CD14-positive monocyte (primary cell): ENCODE measurements around the gene OR51B2. TPM values are rescaled to one million over a fixed set of nuclear protein-coding genes. Genes with fewer than 3 reads are reported as not detected.

Source experiments
- DNase-seq, 3 donors: peaks; one replicate each; pipeline ENCODE4 v3.0.0-alpha.2; 2011 to 2022
- H2AFZ ChIP-seq: 2 replicates; pipeline ENCODE4 v1.6.0; 2012; ENCODE audit warnings: mild to moderate bottlenecking, low read depth, low read length, inconsistent platforms; ENCODE audit not compliant: insufficient read depth, poor library complexity, severe bottlenecking
- H3K27ac ChIP-seq, 2 donors: 1 replicate in 1 of 2; 2 replicates in 1 of 2; pipeline ENCODE4 v1.5.1; 2012 to 2013; ENCODE audit warnings: low read length in 2 of 2, control low read depth in 1 of 2, inconsistent platforms in 1 of 2, low read depth in 1 of 2, mild to moderate bottlenecking in 1 of 2
- H3K27me3 ChIP-seq, 2 donors: one replicate each; pipeline versions ENCODE4 v1.6.0 to v1.6.1; 2011 to 2013; ENCODE audit warnings: low read length in 2 of 2; ENCODE audit not compliant: control insufficient read depth in 2 of 2, insufficient read depth in 2 of 2
- H3K36me3 ChIP-seq, 2 donors: replicated peaks in 1 of 2; 1 replicate in 1 of 2; 2 replicates in 1 of 2; pipeline versions ENCODE4 v1.5.1 to v1.6.1; 2012 to 2013; ENCODE audit warnings: low read length in 2 of 2, control low read depth in 1 of 2, inconsistent platforms in 1 of 2, mild to moderate bottlenecking in 1 of 2; ENCODE audit not compliant: insufficient read depth in 2 of 2, control insufficient read depth in 1 of 2
- H3K4me1 ChIP-seq, 2 donors: 1 replicate in 1 of 2; 2 replicates in 1 of 2; pipeline versions ENCODE4 v1.5.1 to v1.6.1; 2012 to 2013; ENCODE audit warnings: low read length in 2 of 2, control low read depth in 1 of 2, inconsistent platforms in 1 of 2, mild to moderate bottlenecking in 1 of 2, moderate library complexity in 1 of 2; ENCODE audit not compliant: insufficient read depth in 2 of 2, control insufficient read depth in 1 of 2
- H3K4me2 ChIP-seq: replicated peaks from 2 replicates; pipeline ENCODE3; 2012; ENCODE audit warnings: low read length, moderate library complexity, mild to moderate bottlenecking; ENCODE audit not compliant: poor library complexity, severe bottlenecking; ENCODE audit errors: extremely low read depth
- H3K4me3 ChIP-seq, 3 experiments: fragments of 200-600 bp in 1 of 3; sonication (generic) in 1 of 3; replicated peaks in 1 of 3; 1 replicate in 2 of 3; 2 replicates in 1 of 3; pipeline ENCODE4 v1.5.1; 2011 to 2013; ENCODE audit warnings: low read length in 3 of 3, mild to moderate bottlenecking in 3 of 3, control low read depth in 2 of 3, low read depth in 2 of 3, inconsistent platforms in 1 of 3, moderate library complexity in 1 of 3
- H3K79me2 ChIP-seq: 2 replicates; pipeline ENCODE4 v1.6.0; 2012; ENCODE audit warnings: mild to moderate bottlenecking, control low read depth, inconsistent platforms, low read length, moderate library complexity; ENCODE audit not compliant: insufficient read depth
- H3K9ac ChIP-seq: 2 replicates; pipeline ENCODE4 v1.6.0; 2017; ENCODE audit warnings: low read length, mild to moderate bottlenecking; ENCODE audit not compliant: insufficient read depth, poor library complexity, severe bottlenecking
- H3K9me3 ChIP-seq, 2 donors: replicated peaks in 1 of 2; 1 replicate in 1 of 2; 2 replicates in 1 of 2; pipeline versions ENCODE4 v1.5.1 to v1.6.1; 2012 to 2013; ENCODE audit warnings: low read length in 2 of 2, control low read depth in 1 of 2; ENCODE audit not compliant: control insufficient read depth in 1 of 2, insufficient read depth in 1 of 2
- H4K20me1 ChIP-seq: 2 replicates; pipeline ENCODE4 v1.6.0; 2012; ENCODE audit warnings: mild to moderate bottlenecking, low read length, control low read depth, moderate library complexity; ENCODE audit not compliant: insufficient read depth
- H3K27ac Mint-ChIP-seq, 7 donors: one replicate each; pipeline ENCODE4 v1.8.0; 2020; ENCODE audit warnings: mild to moderate bottlenecking in 7 of 7, mixed read lengths in 7 of 7, moderate library complexity in 6 of 7, inconsistent platforms in 2 of 7
- H3K27me3 Mint-ChIP-seq, 3 donors: one replicate each; pipeline ENCODE4 v1.8.0; 2021 to 2022; ENCODE audit warnings: low read depth in 3 of 3, mild to moderate bottlenecking in 3 of 3, mixed read lengths in 3 of 3, moderate library complexity in 3 of 3, inconsistent platforms in 1 of 3
- H3K36me3 Mint-ChIP-seq, 2 donors: one replicate each; pipeline ENCODE4 v1.8.0; 2020; ENCODE audit warnings: mixed read lengths in 2 of 2, inconsistent platforms in 1 of 2, mild to moderate bottlenecking in 1 of 2
- H3K4me1 Mint-ChIP-seq: one replicate; pipeline ENCODE4 v1.8.0; 2020; ENCODE audit warnings: mild to moderate bottlenecking, mixed read lengths
- H3K4me3 Mint-ChIP-seq, 2 donors: one replicate each; pipeline ENCODE4 v1.8.0; 2020; ENCODE audit warnings: mild to moderate bottlenecking in 2 of 2, mixed read lengths in 2 of 2, moderate library complexity in 1 of 2
- H3K9me3 Mint-ChIP-seq, 7 donors: one replicate each; pipeline ENCODE4 v1.8.0; 2020 to 2022; ENCODE audit warnings: mixed read lengths in 7 of 7, mild to moderate bottlenecking in 6 of 7, moderate library complexity in 6 of 7, inconsistent platforms in 2 of 7
- CTCF ChIP-seq: fragments of 200-600 bp; IDR thresholded peaks from one replicate; pipeline ENCODE4 v1.8.0; 2022; ENCODE audit warnings: antibody characterized with exemption, mild to moderate bottlenecking
- WGBS: methylation state at CpG from one replicate; pipeline ENCODE4 v1.1.5; 2013; ENCODE audit warnings: missing lambda C conversion rate; ENCODE audit not compliant: insufficient coverage; 5-methylcytosine and 5-hydroxymethylcytosine counted together
- intact Hi-C, 2 donors: fragments of 100-400 bp; cut with micrococcal nuclease; formaldehyde crosslinking; loops; one replicate each; pipeline versions ENCODE4 v1.15.0 to v1.15.1; 2023
- polyA plus RNA-seq, 3 donors: library from polyadenylated mRNA; depleted of rRNA in 1 of 3; unstranded in 2 of 3; stranded (reverse) in 1 of 3; fragments of 300-500 nt in 2 of 3; fragments of >200 nt in 1 of 3; fragmentation: Illumina TruSeq in 2 of 3; gene quantifications; 1 replicate in 2 of 3; 2 replicates in 1 of 3; pipeline ENCODE4 v1.2.3, GENCODE V29; 2012 to 2021

Gene OR51B2
- polyA plus RNA-seq, 3 donors: not detected

GRCh38 chr11:5364214-5364613, 40.1 kb upstream of the OR51B2 start:
- Histone ChIP-seq H3K9ac (no peak overlapping the region), H3K27me3 (no peaks in the 10 kb centered on the region), H4K20me1 (no peaks in the 10 kb centered on the region), H2AFZ (no peak overlapping the region), H3K36me3 (no peaks in the 10 kb centered on the region), H3K9me3 (no peaks in the 10 kb centered on the region), H3K79me2 (no peaks in the 10 kb centered on the region), H3K4me3 (no peak overlapping the region), H3K4me2 (no peak overlapping the region), H3K4me1 (no peaks in the 10 kb centered on the region), H3K27ac (no peak overlapping the region)
- no peak for DNase-seq
- peaks cover 0 to 4% (median 0%) of the 10 kb centered on the region in 7 donors for H3K9me3 Mint-ChIP-seq
- intact Hi-C loops: no loop called here
- H3K27me3 Mint-ChIP-seq: peaks cover 0 to 4% (median 0%) of the 10 kb centered on the region in 3 donors
- H3K4me1 Mint-ChIP-seq: peaks cover 3% of the 10 kb centered on the region
- no CpG with 5 or more reads among the region's 2 CpGs for WGBS
- no peaks in the 10 kb centered on the region for H3K36me3 Mint-ChIP-seq
- H3K4me3 Mint-ChIP-seq: no peak overlapping the region
- no peak for TF ChIP-seq CTCF
- no peak overlapping the region for H3K27ac Mint-ChIP-seq

- intact Hi-C loops: no loop called here
- H3K4me3 ChIP-seq: no peak overlapping the region
- no peak overlapping the region for H3K4me2 ChIP-seq
- H3K27ac Mint-ChIP-seq: no peak overlapping the region
- TF ChIP-seq CTCF: no peak
- H3K4me1 Mint-ChIP-seq: peaks cover 3% of the 10 kb centered on the region
- peaks cover 0 to 4% (median 0%) of the 10 kb centered on the region in 7 donors for H3K9me3 Mint-ChIP-seq
- no peak overlapping the region for H3K27ac ChIP-seq
- no peaks in the 10 kb centered on the region for H4K20me1 ChIP-seq
- H3K36me3 ChIP-seq: no peaks in the 10 kb centered on the region
- H3K79me2 ChIP-seq: no peaks in the 10 kb centered on the region
- WGBS: no CpG with 5 or more reads among the region's 1 CpG
- no peak overlapping the region for H3K9ac ChIP-seq
- H3K27me3 Mint-ChIP-seq: peaks cover 0 to 4% (median 0%) of the 10 kb centered on the region in 3 donors
- no peaks in the 10 kb centered on the region for H3K27me3 ChIP-seq
- no peak overlapping the region for H3K4me3 Mint-ChIP-seq
- H3K36me3 Mint-ChIP-seq: no peaks in the 10 kb centered on the region
- no peaks in the 10 kb centered on the region for H3K4me1 ChIP-seq
- DNase-seq: no peak
- no peak overlapping the region for H2AFZ ChIP-seq
- H3K9me3 ChIP-seq: no peaks in the 10 kb centered on the region
Measured at GRCh38 chr11:5363679-5364078, 39.6 kb upstream of the OR51B2 start.
